Measurements from ENCODE around the gene KIF2A. TPM values are rescaled to one million over a fixed set of nuclear protein-coding genes. Genes with fewer than 3 reads are reported as not detected.

The KIF2A gene
- total and polyA plus RNA-seq, 9 of the 15 experiments (the other 6 are each of a cell fraction or from before 2014, with no cell fraction given): 42.6 to 126 (median 77.6) TPM

GRCh38 chr5:62403411-62404250 is 97.6 kb downstream of the KIF2A start, which contains the start of gene DIMT1 (continued):
- TF ChIP-seq E2F8 (IDR thresholded peaks at IDR 0.05; ENCODE audit: low read depth, partially characterized antibody) (peak; percentile 21), CBX5 (IDR thresholded peaks at IDR 0.05; ENCODE audit: borderline replicate concordance, low read depth) (no peak), ZBTB34 (CRISPR knock-in tag; IDR thresholded peaks at IDR 0.05) (no peak), ZNF212 (CRISPR knock-in tag; IDR thresholded peaks at IDR 0.05) (no peak), PCBP1 (IDR thresholded peaks at IDR 0.05; ENCODE audit: low read depth, low read length, poor library complexity, severe bottlenecking) (peak; percentile 67), TCF3 (CRISPR knock-in tag; IDR thresholded peaks at IDR 0.05) (peak; percentile 15; the same call in 1 of the 2 replicates), KDM1A (IDR thresholded peaks at IDR 0.05) (no peak), ZNF511 (CRISPR knock-in tag; IDR thresholded peaks at IDR 0.05) (peak; percentile 82; the same call in 1 of the 2 replicates), ZFPM2 (CRISPR knock-in tag; IDR thresholded peaks at IDR 0.05) (no peak), LCOR (CRISPR knock-in tag; IDR thresholded peaks at IDR 0.05) (peak; percentile 57; the same call in 1 of the 2 replicates), ARHGAP35 (IDR thresholded peaks at IDR 0.05; ENCODE audit: partially characterized antibody) (no peak), KDM2B (CRISPR knock-in tag; IDR thresholded peaks at IDR 0.05) (peak; percentile 90; the same call in 1 of the 2 replicates), RBFOX2 (IDR thresholded peaks at IDR 0.05; ENCODE audit: low read depth, low read length) (peak; percentile 100), KAT7 (CRISPR knock-in tag; IDR thresholded peaks at IDR 0.05; ENCODE audit: borderline replicate concordance) (peak; percentile 78; the same call in 1 of the 2 replicates), ETV6 (IDR thresholded peaks at IDR 0.05; ENCODE audit: borderline replicate concordance in 1 of 2, low read depth in 2 of 2, low read length in 1 of 2) (no peak), ETV6 (CRISPR knock-in tag; IDR thresholded peaks at IDR 0.05; ENCODE audit: borderline replicate concordance) (no peak), HOMEZ (CRISPR knock-in tag; IDR thresholded peaks at IDR 0.05) (0 out of 2 replicates have a peak, but pooled peaks have one; percentile 37), ZFX (CRISPR knock-in tag; IDR thresholded peaks at IDR 0.05) (peak; percentile 94), TARDBP (IDR thresholded peaks at IDR 0.05) (0 out of 2 replicates have a peak, but pooled peaks have one; percentile 60), MAX (CRISPR knock-in tag; IDR thresholded peaks at IDR 0.05) (peak; percentile 97), PRPF4 (IDR thresholded peaks at IDR 0.05; ENCODE audit: insufficient read depth, low read depth, low read length, poor library complexity, severe bottlenecking) (no peak)
